ENCODE measurements around the gene SALL1.

DNA sequence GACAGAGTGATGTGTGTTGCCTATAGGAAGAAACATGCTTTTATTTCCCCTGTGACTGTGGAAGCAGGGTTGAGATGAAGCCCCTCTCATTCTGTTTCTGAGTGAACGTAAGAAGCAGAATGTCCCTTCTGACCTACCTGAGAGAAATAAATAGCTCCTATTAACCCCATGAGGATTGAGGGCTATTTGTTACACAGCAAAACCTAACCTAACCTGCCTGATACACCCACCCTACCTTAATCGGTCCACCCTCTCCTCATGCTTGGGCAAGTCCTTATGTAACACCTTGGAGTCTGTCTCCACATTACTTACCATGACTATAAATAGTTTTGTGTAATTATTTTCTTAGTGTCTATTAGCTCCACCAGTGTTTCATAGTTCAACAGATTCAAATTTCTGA is 41.9 kb downstream of the SALL1 start:
- TF ChIP-seq, protein P1, sequence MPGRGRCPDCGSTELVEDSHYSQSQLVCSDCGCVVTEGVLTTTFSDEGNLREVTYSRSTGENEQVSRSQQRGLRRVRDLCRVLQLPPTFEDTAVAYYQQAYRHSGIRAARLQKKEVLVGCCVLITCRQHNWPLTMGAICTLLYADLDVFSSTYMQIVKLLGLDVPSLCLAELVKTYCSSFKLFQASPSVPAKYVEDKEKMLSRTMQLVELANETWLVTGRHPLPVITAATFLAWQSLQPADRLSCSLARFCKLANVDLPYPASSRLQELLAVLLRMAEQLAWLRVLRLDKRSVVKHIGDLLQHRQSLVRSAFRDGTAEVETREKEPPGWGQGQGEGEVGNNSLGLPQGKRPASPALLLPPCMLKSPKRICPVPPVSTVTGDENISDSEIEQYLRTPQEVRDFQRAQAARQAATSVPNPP (IDR thresholded peaks at IDR 0.05; ENCODE audit: borderline replicate concordance, insufficient read depth, insufficient read length), result no peak
- TF ChIP-seq, protein P2, sequence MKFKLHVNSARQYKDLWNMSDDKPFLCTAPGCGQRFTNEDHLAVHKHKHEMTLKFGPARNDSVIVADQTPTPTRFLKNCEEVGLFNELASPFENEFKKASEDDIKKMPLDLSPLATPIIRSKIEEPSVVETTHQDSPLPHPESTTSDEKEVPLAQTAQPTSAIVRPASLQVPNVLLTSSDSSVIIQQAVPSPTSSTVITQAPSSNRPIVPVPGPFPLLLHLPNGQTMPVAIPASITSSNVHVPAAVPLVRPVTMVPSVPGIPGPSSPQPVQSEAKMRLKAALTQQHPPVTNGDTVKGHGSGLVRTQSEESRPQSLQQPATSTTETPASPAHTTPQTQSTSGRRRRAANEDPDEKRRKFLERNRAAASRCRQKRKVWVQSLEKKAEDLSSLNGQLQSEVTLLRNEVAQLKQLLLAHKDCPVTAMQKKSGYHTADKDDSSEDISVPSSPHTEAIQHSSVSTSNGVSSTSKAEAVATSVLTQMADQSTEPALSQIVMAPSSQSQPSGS (CRISPR knock-in tag; IDR thresholded peaks at IDR 0.05), result no peak
- TF ChIP-seq, protein P3, sequence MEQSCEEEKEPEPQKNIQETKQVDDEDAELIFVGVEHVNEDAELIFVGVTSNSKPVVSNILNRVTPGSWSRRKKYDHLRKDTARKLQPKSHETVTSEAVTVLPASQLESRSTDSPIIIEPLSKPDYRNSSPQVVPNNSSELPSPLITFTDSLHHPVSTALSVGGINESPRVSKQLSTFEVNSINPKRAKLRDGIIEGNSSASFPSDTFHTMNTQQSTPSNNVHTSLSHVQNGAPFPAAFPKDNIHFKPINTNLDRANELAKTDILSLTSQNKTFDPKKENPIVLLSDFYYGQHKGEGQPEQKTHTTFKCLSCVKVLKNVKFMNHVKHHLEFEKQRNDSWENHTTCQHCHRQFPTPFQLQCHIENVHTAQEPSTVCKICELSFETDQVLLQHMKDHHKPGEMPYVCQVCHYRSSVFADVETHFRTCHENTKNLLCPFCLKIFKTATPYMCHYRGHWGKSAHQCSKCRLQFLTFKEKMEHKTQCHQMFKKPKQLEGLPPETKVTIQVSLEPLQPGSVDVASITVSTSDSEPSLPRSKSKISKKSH (CRISPR knock-in tag; IDR thresholded peaks at IDR 0.05), result no peak
- no peak for TF ChIP-seq ZNF24 (IDR thresholded peaks at IDR 0.05)
- TF ChIP-seq ZNF699 (CRISPR knock-in tag; IDR thresholded peaks at IDR 0.05; ENCODE audit: insufficient replicate concordance), result no peak
- TF ChIP-seq HDAC6 (IDR thresholded peaks at IDR 0.05; ENCODE audit: low read depth, low read length), result no peak

Measured in K562 (cell line).